Thyroid gland (tissue), 4 donors: ENCODE data around the gene TTC34.

Experiments used
- POLR2A ChIP-seq, 2 donors: fragments of 450-650 bp; IDR thresholded peaks; one replicate each; pipeline ENCODE4 v1.6.1; 2017; ENCODE audit warnings: antibody characterized with exemption in 2 of 2, mild to moderate bottlenecking in 2 of 2, moderate library complexity in 1 of 2
- TF ChIP-seq, protein P1 (sequence below), 6 experiments: fragments of 200-600 bp in 3 of 6; fragments of 450-650 bp in 3 of 6; sonication (generic) in 3 of 6; IDR thresholded peaks; one replicate each; pipeline ENCODE4 v1.5.1; 2016 to 2019; ENCODE audit warnings: antibody characterized with exemption in 6 of 6, mild to moderate bottlenecking in 2 of 6, inconsistent platforms in 1 of 6, moderate library complexity in 1 of 6

DNA sequence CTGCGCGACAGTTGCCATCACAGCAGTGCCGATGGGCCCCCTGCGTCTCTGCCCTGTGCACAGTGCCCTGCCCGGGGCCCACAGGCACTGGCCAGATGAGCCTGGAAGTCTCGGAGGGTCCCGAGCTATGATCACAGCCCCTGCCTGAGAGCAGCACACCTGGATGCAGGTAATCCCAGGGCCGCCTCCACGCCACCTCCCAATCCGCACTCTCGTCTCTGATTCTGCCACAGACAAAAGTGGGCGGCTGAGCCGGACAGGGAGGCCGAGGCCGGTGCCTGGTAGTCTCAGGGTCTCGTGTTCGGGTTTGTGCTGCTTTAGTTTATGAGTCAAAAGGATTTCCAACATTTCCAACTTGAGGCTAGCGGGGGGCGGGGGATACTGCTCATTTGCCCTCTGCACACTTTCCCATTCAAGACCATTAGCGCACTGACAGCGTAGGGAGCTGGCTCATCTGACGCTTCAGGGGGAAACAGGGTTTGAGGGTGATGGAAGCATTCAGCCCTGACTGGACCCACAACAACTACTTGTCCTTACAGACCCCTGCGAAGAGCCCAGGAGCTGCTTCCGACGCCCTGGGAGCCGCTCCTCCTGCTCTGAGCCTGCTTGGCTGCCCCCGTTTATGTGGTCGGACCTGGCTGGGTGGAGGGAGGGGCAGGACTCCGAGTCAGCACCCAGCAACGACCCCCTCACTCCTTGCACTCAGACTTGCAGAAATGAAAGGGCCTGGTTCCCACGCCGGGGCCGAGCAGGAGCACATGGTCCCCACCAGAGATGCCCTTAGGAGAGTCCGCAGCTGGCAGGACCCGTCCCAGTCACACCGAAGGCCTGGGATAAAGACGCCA, 1.8 kb upstream of the TTC34 start:
- TF ChIP-seq, protein P1, sequence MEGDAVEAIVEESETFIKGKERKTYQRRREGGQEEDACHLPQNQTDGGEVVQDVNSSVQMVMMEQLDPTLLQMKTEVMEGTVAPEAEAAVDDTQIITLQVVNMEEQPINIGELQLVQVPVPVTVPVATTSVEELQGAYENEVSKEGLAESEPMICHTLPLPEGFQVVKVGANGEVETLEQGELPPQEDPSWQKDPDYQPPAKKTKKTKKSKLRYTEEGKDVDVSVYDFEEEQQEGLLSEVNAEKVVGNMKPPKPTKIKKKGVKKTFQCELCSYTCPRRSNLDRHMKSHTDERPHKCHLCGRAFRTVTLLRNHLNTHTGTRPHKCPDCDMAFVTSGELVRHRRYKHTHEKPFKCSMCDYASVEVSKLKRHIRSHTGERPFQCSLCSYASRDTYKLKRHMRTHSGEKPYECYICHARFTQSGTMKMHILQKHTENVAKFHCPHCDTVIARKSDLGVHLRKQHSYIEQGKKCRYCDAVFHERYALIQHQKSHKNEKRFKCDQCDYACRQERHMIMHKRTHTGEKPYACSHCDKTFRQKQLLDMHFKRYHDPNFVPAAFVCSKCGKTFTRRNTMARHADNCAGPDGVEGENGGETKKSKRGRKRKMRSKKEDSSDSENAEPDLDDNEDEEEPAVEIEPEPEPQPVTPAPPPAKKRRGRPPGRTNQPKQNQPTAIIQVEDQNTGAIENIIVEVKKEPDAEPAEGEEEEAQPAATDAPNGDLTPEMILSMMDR (IDR thresholded peaks at IDR 0.05) = no peak
- no peak for TF ChIP-seq POLR2A (IDR thresholded peaks at IDR 0.05)
